ENCODE data around the gene FASTKD2.
A peak's percentile ranks its signal among the peaks of the same experiment; 100 is the strongest.

FASTKD2 gene

DNA sequence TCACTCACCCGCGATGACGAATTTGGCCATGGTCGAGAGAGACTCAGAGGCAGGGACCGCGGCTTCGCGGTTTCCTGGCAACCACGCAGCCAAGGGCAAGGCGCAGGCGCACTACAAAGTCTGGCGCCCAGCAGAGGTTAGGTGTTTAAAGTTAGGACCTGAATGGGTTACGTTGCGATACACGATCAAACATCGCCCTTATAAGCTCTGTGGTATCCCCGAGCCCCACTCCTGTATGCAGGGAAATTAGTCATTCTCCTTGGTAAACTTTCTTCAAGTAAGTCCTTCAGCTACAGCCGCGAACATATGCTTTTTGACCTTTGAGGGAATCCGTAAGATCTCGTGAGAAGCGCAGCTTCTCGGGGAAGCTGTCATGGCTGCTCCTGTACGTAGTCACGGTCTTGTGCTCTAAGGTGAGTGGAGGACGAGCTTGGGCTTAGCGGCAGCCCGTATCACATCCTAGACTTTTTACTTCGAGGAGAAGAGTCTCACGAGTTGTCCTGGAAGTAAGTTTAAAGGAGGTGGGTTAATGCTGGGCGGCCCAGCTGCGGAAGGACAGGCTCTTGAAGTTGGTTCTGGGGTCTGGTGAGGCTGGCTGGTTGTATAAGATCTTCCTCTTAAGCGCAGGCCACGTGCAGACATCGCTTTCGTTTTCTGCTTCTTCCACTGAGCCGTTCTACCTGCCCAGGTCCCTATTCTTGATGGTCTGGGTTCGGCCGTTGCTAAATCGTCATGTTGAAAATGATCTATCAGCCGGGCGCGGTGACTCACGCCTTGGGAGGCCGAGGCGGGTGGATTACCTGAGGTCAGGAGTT, at the start of gene FASTKD2, which contains the start of gene MDH1B:
FASTKD2 (plus strand) TSS at position 365 of the 815 bp plus-strand sequence. CDS start 1,088 bp downstream, outside the sequence.
MDH1B (minus strand) TSS at position 87 of the 815 bp plus-strand sequence; CDS start at position 30, 57 bp downstream.
- peak within 1 kb of the TSS; percentile 98 for H3K4me3 ChIP-seq (ENCODE audit: low read depth, low read length)

DNA sequence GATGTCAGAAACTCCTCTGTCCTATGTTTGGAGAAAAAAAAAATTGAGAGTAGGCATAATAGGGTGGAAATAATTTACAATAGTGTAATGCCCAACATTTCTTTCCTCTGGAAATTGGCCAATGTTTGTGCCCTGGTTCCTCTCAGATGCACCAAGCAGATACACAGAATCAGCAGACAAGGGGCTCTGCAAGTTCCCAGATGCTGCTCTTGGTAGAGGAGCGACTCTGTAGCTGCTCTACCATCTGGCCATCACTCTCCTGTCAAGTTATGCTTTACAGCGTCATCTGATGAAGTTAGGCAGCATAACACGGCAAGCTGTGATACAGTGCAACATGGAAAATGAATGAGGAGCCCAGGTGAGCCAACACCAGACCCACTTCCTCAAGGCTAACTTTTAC, 48.8 kb upstream of the FASTKD2 start:
- no peak overlapping the region for H3K4me3 ChIP-seq (ENCODE audit: low read depth, low read length)

DNA sequence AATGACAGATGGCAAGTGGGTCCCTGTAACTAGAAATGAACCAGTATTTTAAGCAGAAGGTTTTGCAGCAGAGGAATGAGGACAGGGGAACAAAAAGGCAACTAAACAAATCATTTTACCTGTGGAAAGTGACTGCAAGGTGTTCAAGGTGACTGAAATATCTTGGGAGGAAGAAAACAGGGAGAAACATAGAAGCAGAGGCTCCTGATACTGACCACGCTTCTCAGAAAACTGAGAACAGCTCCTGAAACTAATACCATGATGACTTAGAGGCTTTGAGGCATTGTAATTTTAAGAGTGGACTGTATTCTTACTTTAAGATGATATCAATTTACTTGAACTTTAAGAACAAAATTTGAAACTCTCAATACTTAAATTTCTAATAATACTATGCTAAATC, 47.1 kb upstream of the FASTKD2 start, which contains the start of gene DYTN:
DYTN (minus strand) TSS at position 101 of the 400 bp plus-strand sequence. CDS start 117 bp downstream, outside the sequence.
- H3K4me3 ChIP-seq (ENCODE audit: low read depth, low read length): no peak within 1 kb of the TSS

- H3K4me3 ChIP-seq (ENCODE audit: low read depth, low read length): no peak overlapping the region
Measured at GRCh38 chr2:206721256-206721920, 44.0 kb upstream of the FASTKD2 start.

- no peak overlapping the region for H3K4me3 ChIP-seq (ENCODE audit: low read depth, low read length)
Measured at GRCh38 chr2:206723288-206723687, 42.1 kb upstream of the FASTKD2 start.

GRCh38 chr2:206727287-206727686, 38.1 kb upstream of the FASTKD2 start:
- no peak overlapping the region for H3K4me3 ChIP-seq (ENCODE audit: low read depth, low read length)

DNA sequence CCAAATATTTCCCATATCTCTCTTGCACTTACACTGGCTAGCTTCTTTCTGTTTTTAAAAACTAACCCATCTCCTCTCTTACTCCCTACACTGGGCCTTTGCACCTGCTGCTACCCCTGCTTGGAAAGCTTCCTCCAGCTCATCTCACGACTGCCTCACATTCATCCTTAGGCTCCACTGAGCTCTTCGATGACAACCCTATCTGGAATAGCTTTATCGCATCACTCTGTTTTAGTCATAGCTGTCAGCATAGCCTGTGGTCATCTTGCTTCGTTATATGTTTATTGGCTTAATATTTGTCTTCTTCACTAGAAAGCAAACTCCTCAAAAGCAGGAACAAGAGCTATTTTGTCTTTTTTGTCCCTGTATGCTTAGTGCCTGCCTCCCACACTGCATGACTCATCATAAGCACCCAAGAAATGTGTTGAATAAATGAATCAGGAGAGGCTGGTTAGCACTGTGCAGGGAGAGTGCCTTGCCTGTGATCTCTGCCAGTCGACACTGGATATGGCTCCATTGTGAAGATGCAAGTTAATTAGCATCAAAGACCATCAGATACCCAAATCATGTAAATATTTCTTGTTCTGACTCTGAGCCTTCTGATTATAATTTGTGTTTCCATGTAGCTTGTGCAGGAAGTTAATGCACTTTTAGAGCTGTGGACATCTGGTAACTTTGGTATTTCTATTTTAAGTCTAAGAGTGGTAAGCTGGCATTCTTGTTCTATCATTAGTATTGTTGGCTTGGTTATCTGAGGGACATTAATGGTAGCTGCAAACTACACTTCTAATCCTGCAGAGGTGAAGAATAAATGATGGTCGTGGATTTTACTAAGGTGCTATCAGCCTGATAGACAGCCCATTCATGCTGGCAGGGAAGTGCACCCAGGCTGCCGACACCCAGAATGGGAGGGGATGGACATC, 36.9 kb upstream of the FASTKD2 start:
- no peak overlapping the region for H3K4me3 ChIP-seq (ENCODE audit: low read depth, low read length)

GRCh38 chr2:206733341-206733740, 32.1 kb upstream of the FASTKD2 start:
- no peak overlapping the region for H3K4me3 ChIP-seq (ENCODE audit: low read depth, low read length)

GRCh38 chr2:206736935-206737334, 28.5 kb upstream of the FASTKD2 start:
- no peak overlapping the region for H3K4me3 ChIP-seq (ENCODE audit: low read depth, low read length)

DNA sequence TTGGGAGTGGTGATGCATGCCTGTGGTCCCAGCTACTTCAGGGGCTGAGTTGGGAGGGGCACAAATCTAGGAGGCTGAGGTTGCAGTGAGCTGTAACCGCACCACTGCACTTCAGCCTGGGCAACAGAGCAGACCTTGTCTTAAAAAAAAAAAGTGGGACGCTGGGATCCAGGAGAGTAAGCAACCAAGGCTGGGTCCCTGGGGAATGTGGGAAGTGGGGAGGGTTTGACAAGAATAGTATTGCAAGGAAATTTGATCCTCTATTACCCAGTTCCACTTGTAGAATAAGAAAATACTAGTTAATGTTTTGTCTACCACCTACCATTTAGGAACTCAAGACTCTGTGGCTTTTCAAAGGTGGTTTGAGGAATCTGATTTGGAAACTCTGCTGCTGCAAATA, 26.1 kb upstream of the FASTKD2 start:
- H3K4me3 ChIP-seq (ENCODE audit: low read depth, low read length): no peak overlapping the region

DNA sequence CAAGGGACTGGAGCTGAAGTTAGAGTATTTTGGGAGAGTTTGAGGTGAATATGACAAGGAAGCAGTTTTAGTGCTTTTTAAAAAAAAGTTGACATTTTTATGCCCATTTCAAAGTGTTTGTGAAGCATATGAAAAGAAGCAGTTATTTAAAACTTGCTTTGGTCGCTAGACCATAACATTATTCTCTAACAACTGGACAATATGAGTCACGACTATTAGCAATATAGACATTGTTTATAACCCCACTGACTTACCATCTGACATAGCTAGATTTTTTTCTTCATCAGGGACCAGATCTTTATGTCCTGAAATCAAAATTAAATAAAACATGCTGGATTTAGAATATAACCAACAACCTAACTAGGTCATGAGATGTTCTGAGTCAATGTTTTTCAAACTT, 24.6 kb upstream of the FASTKD2 start:
- H3K4me3 ChIP-seq (ENCODE audit: low read depth, low read length): no peak overlapping the region

DNA sequence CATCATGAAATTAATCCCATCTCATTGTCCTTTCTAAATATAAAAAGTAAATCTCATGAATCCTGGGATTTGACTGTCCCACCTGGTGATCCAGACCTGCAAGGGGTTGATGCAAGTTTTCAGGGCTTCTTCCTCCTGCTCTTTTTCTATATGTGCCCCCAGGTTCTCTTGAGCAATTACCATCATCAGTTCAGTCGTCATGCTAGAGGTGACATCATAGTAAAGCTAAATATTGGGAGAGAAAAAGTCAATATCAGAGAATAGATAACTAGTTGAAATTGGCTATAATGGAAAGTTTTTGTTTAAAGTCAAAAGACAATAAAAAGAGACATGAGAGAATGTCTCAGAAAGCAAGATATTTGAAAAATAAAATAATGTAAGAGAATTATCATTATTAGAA, 8.6 kb upstream of the FASTKD2 start:
- no peak overlapping the region for H3K4me3 ChIP-seq (ENCODE audit: low read depth, low read length)

DNA sequence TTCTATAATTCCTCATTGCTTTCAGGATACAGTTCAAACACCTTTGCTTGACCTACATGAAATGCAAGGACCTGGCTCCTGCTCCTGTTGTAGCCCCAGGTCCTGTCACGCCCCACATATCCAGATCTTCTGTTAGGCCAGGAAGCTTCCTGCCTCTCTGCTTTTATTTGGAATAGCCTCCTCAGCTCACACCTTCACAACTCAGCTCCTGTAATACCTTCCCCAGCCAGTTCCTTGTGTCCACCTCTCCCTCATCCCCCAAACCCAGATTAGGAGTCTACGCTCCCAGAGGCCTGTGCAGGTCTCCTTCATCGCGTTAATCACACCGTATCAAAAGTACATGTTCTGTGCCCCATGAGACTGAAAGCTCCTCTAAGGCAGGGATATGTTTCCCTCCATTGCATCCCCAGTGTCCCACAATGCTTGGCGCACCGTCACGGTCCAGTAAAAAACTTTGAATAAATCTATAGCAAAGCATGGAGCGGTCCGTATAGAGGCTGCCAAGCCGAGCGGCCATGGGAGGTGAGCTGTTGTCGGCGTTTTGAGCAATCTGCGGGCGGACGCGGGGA, 649 bp upstream of the FASTKD2 start:
- peak overlapping the region; percentile 98 for H3K4me3 ChIP-seq (ENCODE audit: low read depth, low read length)

GRCh38 chr2:206766057-206766930, 888 bp downstream of the FASTKD2 start:
- peak overlapping the region; percentile 98 for H3K4me3 ChIP-seq (ENCODE audit: low read depth, low read length)

DNA sequence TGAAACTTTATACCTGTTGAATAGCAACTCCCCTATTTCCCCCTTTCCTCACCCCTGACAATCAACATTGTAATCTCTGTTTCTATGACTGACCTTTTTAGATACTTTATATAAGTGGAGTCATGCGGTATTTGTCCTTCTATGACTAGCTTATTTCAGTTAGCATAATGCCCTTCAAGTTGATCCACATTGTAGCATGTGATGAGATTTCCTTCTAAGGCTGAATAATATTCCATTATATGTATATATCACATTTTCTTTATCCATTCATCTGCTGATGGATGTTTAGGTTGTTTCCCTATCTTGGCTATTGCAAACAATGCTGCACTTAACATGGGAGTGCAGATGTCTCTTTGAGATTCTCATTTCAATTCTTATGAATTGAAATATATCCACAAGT, 9.5 kb downstream of the FASTKD2 start:
- no peak overlapping the region for H3K4me3 ChIP-seq (ENCODE audit: low read depth, low read length)

DNA sequence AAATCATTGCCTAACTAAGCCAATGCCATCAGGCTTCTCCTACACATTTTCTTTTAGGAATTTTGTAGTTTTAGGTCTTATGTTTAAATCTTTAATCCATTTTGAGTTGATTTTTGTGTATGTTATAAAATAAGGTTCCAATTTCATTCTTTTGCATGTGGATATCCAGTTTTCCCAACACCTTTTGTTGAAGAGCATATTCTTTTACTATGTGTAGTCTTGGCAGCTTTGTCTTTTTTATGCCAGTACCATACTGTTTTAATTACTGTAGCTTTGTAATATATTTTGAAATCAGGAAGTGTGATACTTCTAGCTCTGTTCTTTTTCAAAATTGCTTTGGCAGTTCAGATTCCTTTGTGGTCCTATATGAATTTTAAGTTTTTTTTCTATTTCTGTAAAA, 11.0 kb downstream of the FASTKD2 start:
- H3K4me3 ChIP-seq (ENCODE audit: low read depth, low read length): no peak overlapping the region

GRCh38 chr2:206780671-206781070, 15.3 kb downstream of the FASTKD2 start:
- no peak overlapping the region for H3K4me3 ChIP-seq (ENCODE audit: low read depth, low read length)

- no peak overlapping the region for H3K4me3 ChIP-seq (ENCODE audit: low read depth, low read length)
Measured at GRCh38 chr2:206783718-206784117, 18.3 kb downstream of the FASTKD2 start.

- no peak overlapping the region for H3K4me3 ChIP-seq (ENCODE audit: low read depth, low read length)
Measured at GRCh38 chr2:206784559-206785353, 19.4 kb downstream of the FASTKD2 start.
